ENCODE results near the gene RGMB. TPM values are rescaled to one million over a fixed set of nuclear protein-coding genes. Genes with fewer than 3 reads are reported as not detected.

The RGMB gene
- total RNA-seq, 5 donors from 2014 or later (not counting 1 experiment from before 2014, with no cell fraction given) = 14.6 to 22.8 (median 16.8) TPM

GRCh38 chr5:98777295-98777694, 3.8 kb downstream of the RGMB start:
- WGBS (ENCODE audit: insufficient coverage) = 80% methylated on average over 1 of the region's 4 CpGs
- Histone ChIP-seq H3K27ac (ENCODE audit: low read length) (no peak overlapping the region), H3K9me3 (no peaks in the 10 kb centered on the region), H3K36me3 (ENCODE audit: control insufficient read depth in 2 of 2, extremely low read depth in 1 of 2, insufficient read depth in 1 of 2, low read length in 1 of 2) (no peaks in the 10 kb centered on the region), H3K27me3 (replicated peaks in 1 of 2; ENCODE audit: control insufficient read depth in 2 of 2, extremely low read depth in 1 of 2, insufficient read depth in 2 of 2, low read length in 1 of 2) (peaks cover 5 to 13% of the 10 kb centered on the region in 2 experiments), H3K4me3 (ENCODE audit: control insufficient read depth in 1 of 2, extremely low read depth in 1 of 2, low read length in 1 of 2) (no peak overlapping the region), H3K4me1 (ENCODE audit: control insufficient read depth in 1 of 2, extremely low read depth in 1 of 2, insufficient read depth in 2 of 2, low read length in 2 of 2) (peaks cover 11 to 17% of the 10 kb centered on the region in 2 experiments)
- Mint-ChIP-seq H3K4me1 (peaks cover 40 to 55% (median 49%) of the 10 kb centered on the region in 3 donors), H3K36me3 (peaks cover 22% of the 10 kb centered on the region), H3K4me3 (peak overlapping the region in 1 of 3 donors; percentile 24), H3K9me3 (no peaks in the 10 kb centered on the region), H3K27ac (no peak overlapping the region), H3K27me3 (peaks cover 0 to 2% of the 10 kb centered on the region in 2 donors)
- POLR2A ChIA-PET = no interaction called here
- ATAC-seq (replicated peaks in 1 of 4) (no peak), DNase-seq (no peak)
- CTCF ChIA-PET = interaction anchor here (0.8 to 1.6 kb wide), 7 partner anchors 8 to 1546 kb away, joined by 3 to 6 read pairs (median 4); no protein-coding TSS in a partner anchor

GRCh38 chr5:98779264-98779877, 5.9 kb downstream of the RGMB start:
- H3K9me3 ChIP-seq = no peaks in the 10 kb centered on the region
- H3K4me3 Mint-ChIP-seq = no peak overlapping the region
- CTCF ChIA-PET = no interaction called here
- peaks cover 7 to 8% of the 10 kb centered on the region in 2 experiments for H3K4me1 ChIP-seq (ENCODE audit: control insufficient read depth in 1 of 2, extremely low read depth in 1 of 2, insufficient read depth in 2 of 2, low read length in 2 of 2)
- peaks cover 4 to 5% of the 10 kb centered on the region in 2 experiments for H3K27me3 ChIP-seq (replicated peaks in 1 of 2; ENCODE audit: control insufficient read depth in 2 of 2, extremely low read depth in 1 of 2, insufficient read depth in 2 of 2, low read length in 1 of 2)
- peaks cover 44 to 56% (median 46%) of the 10 kb centered on the region in 3 donors for H3K4me1 Mint-ChIP-seq
- POLR2A ChIA-PET = no interaction called here
- 93% methylated on average over 9 of the region's 11 CpGs for WGBS (ENCODE audit: insufficient coverage)
- H3K9me3 Mint-ChIP-seq = no peaks in the 10 kb centered on the region
- peaks cover 0 to 2% of the 10 kb centered on the region in 2 donors for H3K27me3 Mint-ChIP-seq
- ATAC-seq (replicated peaks in 1 of 4) (no peak), DNase-seq (no peak)
- H3K36me3 ChIP-seq (ENCODE audit: control insufficient read depth in 2 of 2, extremely low read depth in 1 of 2, insufficient read depth in 1 of 2, low read length in 1 of 2) = no peaks in the 10 kb centered on the region
- H3K27ac ChIP-seq (ENCODE audit: low read length) = no peak overlapping the region
- peaks cover 28% of the 10 kb centered on the region for H3K36me3 Mint-ChIP-seq
- no peak overlapping the region for H3K4me3 ChIP-seq (ENCODE audit: control insufficient read depth in 1 of 2, extremely low read depth in 1 of 2, low read length in 1 of 2)
- no peak overlapping the region for H3K27ac Mint-ChIP-seq

GRCh38 chr5:98780390-98780789, 6.9 kb downstream of the RGMB start:
- 80% methylated on average over 1 of the region's 3 CpGs for WGBS (ENCODE audit: insufficient coverage)
- CTCF ChIA-PET = interaction anchor here (0.7 to 2.0 kb wide), 4 partner anchors 9 to 15 kb away, joined by 4 to 11 read pairs (median 5); no protein-coding TSS in a partner anchor
- Mint-ChIP-seq H3K9me3 (no peaks in the 10 kb centered on the region), H3K27ac (no peak overlapping the region), H3K4me3 (no peak overlapping the region), H3K4me1 (peaks cover 44 to 55% (median 46%) of the 10 kb centered on the region in 3 donors), H3K27me3 (no peaks in the 10 kb centered on the region), H3K36me3 (peaks cover 33% of the 10 kb centered on the region)
- no peaks in the 10 kb centered on the region for H3K4me1 ChIP-seq (ENCODE audit: control insufficient read depth in 1 of 2, extremely low read depth in 1 of 2, insufficient read depth in 2 of 2, low read length in 2 of 2)
- POLR2A ChIA-PET = no interaction called here
- no peaks in the 10 kb centered on the region for H3K9me3 ChIP-seq
- no peak for DNase-seq
- H3K36me3 ChIP-seq (ENCODE audit: control insufficient read depth in 2 of 2, extremely low read depth in 1 of 2, insufficient read depth in 1 of 2, low read length in 1 of 2) = no peaks in the 10 kb centered on the region
- H3K4me3 ChIP-seq (ENCODE audit: control insufficient read depth in 1 of 2, extremely low read depth in 1 of 2, low read length in 1 of 2) = no peak overlapping the region
- peaks cover 3 to 5% of the 10 kb centered on the region in 2 experiments for H3K27me3 ChIP-seq (replicated peaks in 1 of 2; ENCODE audit: control insufficient read depth in 2 of 2, extremely low read depth in 1 of 2, insufficient read depth in 2 of 2, low read length in 1 of 2)
- no peak for ATAC-seq (replicated peaks in 1 of 4)
- H3K27ac ChIP-seq (ENCODE audit: low read length) = no peak overlapping the region

- no CpG with 5 or more reads among the region's 2 CpGs for WGBS (ENCODE audit: insufficient coverage)
- H3K4me1 Mint-ChIP-seq = peaks cover 42 to 56% (median 46%) of the 10 kb centered on the region in 3 donors
- H3K27ac Mint-ChIP-seq = no peak overlapping the region
- no peak for DNase-seq
- no peak overlapping the region for H3K27ac ChIP-seq (ENCODE audit: low read length)
- no peaks in the 10 kb centered on the region for H3K4me1 ChIP-seq (ENCODE audit: control insufficient read depth in 1 of 2, extremely low read depth in 1 of 2, insufficient read depth in 2 of 2, low read length in 2 of 2)
- peaks cover under 1 to 3% of the 10 kb centered on the region in 2 experiments for H3K27me3 ChIP-seq (replicated peaks in 1 of 2; ENCODE audit: control insufficient read depth in 2 of 2, extremely low read depth in 1 of 2, insufficient read depth in 2 of 2, low read length in 1 of 2)
- peaks cover 33% of the 10 kb centered on the region for H3K36me3 Mint-ChIP-seq
- no peaks in the 10 kb centered on the region for H3K27me3 Mint-ChIP-seq
- H3K9me3 Mint-ChIP-seq = no peaks in the 10 kb centered on the region
- no peak for ATAC-seq (replicated peaks in 1 of 4)
- no peak overlapping the region for H3K4me3 ChIP-seq (ENCODE audit: control insufficient read depth in 1 of 2, extremely low read depth in 1 of 2, low read length in 1 of 2)
- H3K9me3 ChIP-seq = no peaks in the 10 kb centered on the region
- ChIA-PET CTCF (interaction anchor here (0.8 to 2.0 kb wide), 4 partner anchors 10 to 14 kb away, joined by 3 to 11 read pairs (median 5); no protein-coding TSS in a partner anchor), POLR2A (interaction anchor here in 1 of 2 donors (0.5 kb wide), 1 partner anchor 11 kb away, joined by 5 read pairs; no protein-coding TSS in a partner anchor)
- no peaks in the 10 kb centered on the region for H3K36me3 ChIP-seq (ENCODE audit: control insufficient read depth in 2 of 2, extremely low read depth in 1 of 2, insufficient read depth in 1 of 2, low read length in 1 of 2)
- no peak overlapping the region for H3K4me3 Mint-ChIP-seq
Measured at GRCh38 chr5:98781520-98781919, 8.1 kb downstream of the RGMB start.

GRCh38 chr5:98781964-98782363, 8.5 kb downstream of the RGMB start:
- Histone ChIP-seq H3K4me1 (ENCODE audit: control insufficient read depth in 1 of 2, extremely low read depth in 1 of 2, insufficient read depth in 2 of 2, low read length in 2 of 2) (no peaks in the 10 kb centered on the region), H3K27me3 (replicated peaks in 1 of 2; ENCODE audit: control insufficient read depth in 2 of 2, extremely low read depth in 1 of 2, insufficient read depth in 2 of 2, low read length in 1 of 2) (peaks cover 0 to 3% of the 10 kb centered on the region in 2 experiments), H3K36me3 (ENCODE audit: control insufficient read depth in 2 of 2, extremely low read depth in 1 of 2, insufficient read depth in 1 of 2, low read length in 1 of 2) (no peaks in the 10 kb centered on the region), H3K27ac (ENCODE audit: low read length) (no peak overlapping the region), H3K9me3 (no peaks in the 10 kb centered on the region), H3K4me3 (ENCODE audit: control insufficient read depth in 1 of 2, extremely low read depth in 1 of 2, low read length in 1 of 2) (no peak overlapping the region)
- Mint-ChIP-seq H3K27ac (no peak overlapping the region), H3K36me3 (peaks cover 33% of the 10 kb centered on the region), H3K4me3 (no peak overlapping the region), H3K27me3 (no peaks in the 10 kb centered on the region), H3K4me1 (peaks cover 41 to 57% (median 49%) of the 10 kb centered on the region in 3 donors), H3K9me3 (no peaks in the 10 kb centered on the region)
- ChIA-PET POLR2A (no interaction called here), CTCF (interaction anchor here in 1 of 2 donors (2.0 kb wide), 2 partner anchors 10 to 13 kb away, joined by 6 to 11 read pairs; no protein-coding TSS in a partner anchor)
- ATAC-seq (replicated peaks in 1 of 4) (no peak), DNase-seq (no peak)
- WGBS (ENCODE audit: insufficient coverage) = no CpG with 5 or more reads among the region's 2 CpGs

- WGBS (ENCODE audit: insufficient coverage) = no CpG with 5 or more reads among the region's 3 CpGs
- ATAC-seq (replicated peaks in 1 of 4) (no peak), DNase-seq (no peak)
- Mint-ChIP-seq H3K36me3 (peaks cover 37% of the 10 kb centered on the region), H3K4me1 (peaks cover 35 to 49% (median 44%) of the 10 kb centered on the region in 3 donors), H3K9me3 (no peaks in the 10 kb centered on the region), H3K27ac (no peak overlapping the region), H3K27me3 (no peaks in the 10 kb centered on the region), H3K4me3 (no peak overlapping the region)
- CTCF ChIA-PET = no interaction called here
- Histone ChIP-seq H3K36me3 (ENCODE audit: control insufficient read depth in 2 of 2, extremely low read depth in 1 of 2, insufficient read depth in 1 of 2, low read length in 1 of 2) (peaks cover 3 to 4% of the 10 kb centered on the region in 2 donors), H3K9me3 (no peaks in the 10 kb centered on the region), H3K27ac (ENCODE audit: low read length) (no peak overlapping the region), H3K4me3 (ENCODE audit: control insufficient read depth in 1 of 2, extremely low read depth in 1 of 2, low read length in 1 of 2) (no peak overlapping the region), H3K27me3 (replicated peaks in 1 of 2; ENCODE audit: control insufficient read depth in 2 of 2, extremely low read depth in 1 of 2, insufficient read depth in 2 of 2, low read length in 1 of 2) (peaks cover 0 to 3% of the 10 kb centered on the region in 2 experiments), H3K4me1 (ENCODE audit: control insufficient read depth in 1 of 2, extremely low read depth in 1 of 2, insufficient read depth in 2 of 2, low read length in 2 of 2) (no peaks in the 10 kb centered on the region)
- POLR2A ChIA-PET = no interaction called here
Measured at GRCh38 chr5:98783051-98783649, 9.7 kb downstream of the RGMB start.
